GM19193 (cell line): ENCODE measurements around the gene GPR75.

Experiments
- POLR2A ChIP-seq: IDR thresholded peaks from 4 replicates; pipeline ENCODE4 v1.6.1; 2011; ENCODE audit not compliant: insufficient read depth, insufficient read length; ENCODE audit errors: extremely low read depth

GPR75 gene

DNA sequence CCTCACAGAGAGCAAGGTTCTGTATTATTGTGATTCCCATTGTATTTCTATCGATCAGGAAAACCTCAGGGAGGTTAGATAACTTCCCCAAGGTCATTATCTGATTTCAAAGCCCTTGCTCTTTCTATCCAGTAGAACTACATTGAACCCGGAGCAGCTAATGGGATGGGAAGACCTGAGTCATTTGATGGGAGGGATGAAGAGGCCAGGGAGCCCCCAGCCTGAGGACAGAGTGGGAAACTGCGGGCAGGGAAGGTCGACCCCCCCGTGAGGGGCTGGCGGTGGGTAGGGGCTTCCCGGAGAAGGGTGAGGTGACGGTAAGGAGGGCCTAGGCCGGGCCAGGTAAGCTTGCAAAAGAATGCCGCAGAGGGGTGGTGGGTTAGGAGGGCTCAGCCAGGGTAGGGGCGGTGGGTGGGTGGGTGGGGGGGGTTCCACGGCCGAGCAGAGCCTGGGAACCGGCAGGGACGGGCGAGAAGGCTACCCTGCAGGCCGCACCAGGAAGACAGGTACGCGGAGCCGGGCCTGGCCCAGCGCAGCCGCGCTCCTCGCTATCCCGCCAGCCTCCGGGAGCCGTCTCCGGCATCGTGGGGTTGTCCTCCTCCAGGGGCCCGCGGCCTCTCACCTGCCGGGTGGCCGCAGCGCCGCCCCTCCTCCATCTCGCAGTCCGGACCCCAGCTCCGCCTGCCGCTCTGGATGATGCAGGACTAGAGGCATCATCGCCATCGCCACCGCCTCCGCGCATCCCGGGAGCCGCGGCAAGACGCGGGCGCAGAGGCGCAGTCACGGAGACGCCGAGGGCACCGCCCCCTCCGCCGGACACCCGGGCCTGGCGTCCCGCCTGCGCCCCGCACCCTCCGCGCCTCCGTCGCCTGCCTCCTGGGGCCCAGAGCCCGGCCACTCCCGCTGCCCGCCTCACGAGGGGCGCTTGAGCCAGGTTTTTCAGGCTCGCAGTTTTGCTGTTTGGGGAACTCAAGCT is at the start of gene GPR75:
Gene GPR75, minus strand, starts transcription at position 762 of the 976 bp plus-strand sequence. CDS start 5,211 bp downstream, outside the sequence.
- no peak for TF ChIP-seq POLR2A

GRCh38 chr2:53907582-53907981 is 47.8 kb upstream of the GPR75 start:
- TF ChIP-seq POLR2A, result no peak

DNA sequence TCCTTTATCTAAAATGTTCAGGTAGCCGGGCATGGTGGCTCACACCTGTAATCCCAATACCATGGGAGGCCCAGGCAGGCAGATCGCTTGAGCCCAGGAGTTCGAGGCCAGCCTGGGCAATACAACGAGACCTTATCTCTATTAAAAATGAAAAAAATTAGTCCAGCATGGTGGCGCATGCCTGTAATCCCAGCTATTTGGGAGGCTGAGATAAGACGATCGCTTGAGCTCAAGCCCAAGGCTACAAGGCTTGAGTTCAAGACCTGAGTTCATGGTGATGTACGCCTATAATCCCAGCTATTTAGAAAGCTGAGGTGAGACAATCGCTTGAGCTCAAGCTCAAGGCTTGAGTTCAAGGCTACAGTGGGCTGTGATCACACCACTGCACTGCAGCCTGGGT is 45.6 kb upstream of the GPR75 start:
- no peak for TF ChIP-seq POLR2A

- no peak for TF ChIP-seq POLR2A
Measured at GRCh38 chr2:53903011-53903410, 43.2 kb upstream of the GPR75 start.

GRCh38 chr2:53901192-53901591 is 41.4 kb upstream of the GPR75 start:
- no peak for TF ChIP-seq POLR2A

GRCh38 chr2:53896864-53897263 is 37.1 kb upstream of the GPR75 start:
- no peak for TF ChIP-seq POLR2A

DNA sequence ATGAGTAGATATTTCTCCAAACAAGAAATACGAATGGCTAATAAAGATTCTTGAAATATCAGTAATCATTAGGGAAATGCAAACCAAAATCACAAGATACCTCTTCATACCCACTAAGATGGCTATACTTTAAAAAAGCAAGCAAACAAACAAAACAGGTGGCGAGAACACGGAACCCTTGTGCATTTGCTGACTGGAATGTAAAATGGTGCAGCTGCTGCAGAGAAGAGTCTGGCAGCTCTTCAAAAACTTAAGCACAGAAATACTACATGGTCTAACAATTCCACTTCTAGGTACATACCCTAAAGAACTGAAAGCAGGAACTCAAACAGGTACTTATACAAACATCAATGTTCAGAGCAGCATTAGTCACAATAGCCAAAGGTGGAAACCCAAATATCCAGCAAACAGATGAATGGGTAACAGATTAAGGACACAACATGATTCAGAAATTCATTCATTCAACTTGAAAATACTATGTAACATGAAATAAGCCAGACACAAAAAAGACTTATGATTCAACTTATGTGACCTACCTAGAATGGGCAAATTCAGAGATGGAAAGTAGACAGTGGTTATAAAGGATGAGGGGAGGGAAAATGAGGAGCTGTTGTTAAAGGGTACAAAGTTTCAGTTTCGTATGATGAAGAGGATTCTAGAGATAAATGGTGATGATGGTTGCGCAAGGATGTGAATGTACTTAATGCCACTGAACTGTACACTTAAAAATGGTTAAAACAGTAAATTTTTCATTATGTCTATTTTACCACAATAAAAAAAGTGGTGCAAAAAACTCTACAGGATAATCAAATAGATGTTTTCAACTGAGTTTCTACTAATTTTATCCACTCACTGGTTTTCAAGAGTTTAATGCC is 26.9 kb upstream of the GPR75 start:
- no peak for TF ChIP-seq POLR2A

GRCh38 chr2:53884883-53885282 is 25.1 kb upstream of the GPR75 start:
- TF ChIP-seq POLR2A, result no peak

GRCh38 chr2:53881986-53882385 is 22.2 kb upstream of the GPR75 start:
- no peak for TF ChIP-seq POLR2A

DNA sequence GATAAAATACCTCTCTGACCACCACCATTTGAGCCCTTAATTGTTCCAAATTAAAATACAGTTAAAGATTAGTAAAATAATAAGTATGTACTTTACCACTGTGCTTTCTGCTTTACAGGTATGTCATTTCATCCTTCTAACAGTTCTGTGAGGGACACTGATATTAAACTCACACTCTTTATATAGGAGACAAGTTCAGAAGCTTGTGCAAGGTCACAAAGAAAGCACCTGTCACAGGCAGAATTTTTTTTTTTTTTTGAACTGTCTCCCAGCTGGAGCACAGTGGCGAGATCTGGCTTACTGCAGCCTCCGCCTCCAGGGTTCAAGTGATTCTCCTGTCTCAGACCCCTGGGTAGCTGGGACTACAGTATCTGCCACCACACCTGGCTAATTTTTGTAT is 21.6 kb upstream of the GPR75 start:
- no peak for TF ChIP-seq POLR2A

DNA sequence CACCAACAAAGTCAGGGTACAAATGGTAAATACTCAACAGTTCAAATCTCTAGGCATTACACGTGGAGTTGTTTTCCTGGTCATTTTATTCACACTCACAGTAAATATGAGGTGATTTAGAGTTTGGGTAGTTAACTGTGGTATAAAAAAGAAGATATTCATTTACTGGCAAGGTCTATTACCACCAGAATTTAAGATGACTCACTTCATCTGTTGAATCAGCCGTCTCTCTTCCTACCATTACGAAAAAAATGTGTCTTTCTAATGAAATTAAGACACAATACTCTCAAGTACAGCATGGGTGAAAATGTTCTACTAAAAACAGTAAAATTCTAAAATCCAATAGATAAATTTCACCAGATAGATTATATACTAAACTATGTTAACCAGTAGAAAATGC is 21.0 kb upstream of the GPR75 start:
- TF ChIP-seq POLR2A, result no peak

GRCh38 chr2:53877556-53877955 is 17.8 kb upstream of the GPR75 start:
- TF ChIP-seq POLR2A, result no peak

DNA sequence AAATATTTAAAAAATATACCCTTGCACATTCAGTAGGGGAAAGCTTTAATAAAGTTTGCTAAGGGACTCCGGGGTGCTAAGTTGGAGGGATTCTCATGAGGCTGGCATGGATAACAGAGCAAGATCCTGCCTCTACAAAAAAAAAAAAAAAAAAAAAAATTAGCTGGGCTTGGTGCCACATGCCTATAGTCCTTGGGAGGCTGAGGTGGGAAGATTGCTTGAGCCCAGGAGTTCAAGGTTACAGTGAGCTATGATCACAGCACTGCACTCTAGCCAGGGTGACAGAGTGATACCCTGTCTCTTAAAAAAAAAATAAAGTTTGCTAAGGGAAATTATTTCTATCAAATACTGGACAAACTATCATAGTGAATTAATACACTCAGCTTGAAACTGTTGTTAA is 17.3 kb upstream of the GPR75 start:
- no peak for TF ChIP-seq POLR2A

GRCh38 chr2:53874401-53874950 is 14.7 kb upstream of the GPR75 start:
- TF ChIP-seq POLR2A, result no peak

DNA sequence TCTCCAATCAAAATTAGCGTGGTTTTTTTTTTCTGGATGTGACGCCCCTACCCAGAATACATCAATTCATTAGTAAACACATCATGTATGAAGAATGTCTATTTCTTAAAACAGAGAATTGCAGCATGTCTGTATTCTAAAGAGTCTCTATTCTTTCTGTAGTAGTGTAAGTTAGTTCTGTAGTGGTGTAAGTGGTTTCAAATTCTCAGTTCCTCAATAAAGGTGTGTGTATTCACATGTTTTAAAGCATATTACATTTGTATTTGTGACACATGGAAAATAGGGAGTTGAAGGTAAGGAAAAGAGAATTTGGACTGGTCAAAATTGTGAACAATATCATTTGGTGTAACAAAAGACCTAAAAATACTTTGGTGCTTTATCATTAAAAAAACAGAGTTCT is 8.0 kb upstream of the GPR75 start:
- TF ChIP-seq POLR2A, result no peak
